GM06990 (cell line): Measurements from ENCODE around the gene KCNB1.

Experiments
- DNase-seq: peaks from one replicate; pipeline ENCODE4 v3.0.0-alpha.2; 2011; ENCODE audit not compliant: insufficient read length; ENCODE audit errors: extremely low read depth
- H3K27me3 ChIP-seq: replicated peaks from 2 replicates; pipeline ENCODE4 v1.6.0; 2011; ENCODE audit warnings: low read length; ENCODE audit not compliant: control insufficient read depth, insufficient read depth
- H3K36me3 ChIP-seq: 2 replicates; pipeline ENCODE4 v1.5.1; 2011; ENCODE audit warnings: low read length; ENCODE audit not compliant: control insufficient read depth, insufficient read depth
- H3K4me3 ChIP-seq: replicated peaks from 2 replicates; pipeline ENCODE4 v1.5.1; 2011; ENCODE audit warnings: low read depth, mild to moderate bottlenecking, control low read depth, low read length
- TF ChIP-seq, protein P1 (sequence below): IDR thresholded peaks from 2 replicates; pipeline ENCODE4 v1.5.1; 2011; ENCODE audit warnings: low read length, control low read depth, mild to moderate bottlenecking, inconsistent platforms; ENCODE audit not compliant: insufficient read depth, poor library complexity, severe bottlenecking

The KCNB1 gene

DNA sequence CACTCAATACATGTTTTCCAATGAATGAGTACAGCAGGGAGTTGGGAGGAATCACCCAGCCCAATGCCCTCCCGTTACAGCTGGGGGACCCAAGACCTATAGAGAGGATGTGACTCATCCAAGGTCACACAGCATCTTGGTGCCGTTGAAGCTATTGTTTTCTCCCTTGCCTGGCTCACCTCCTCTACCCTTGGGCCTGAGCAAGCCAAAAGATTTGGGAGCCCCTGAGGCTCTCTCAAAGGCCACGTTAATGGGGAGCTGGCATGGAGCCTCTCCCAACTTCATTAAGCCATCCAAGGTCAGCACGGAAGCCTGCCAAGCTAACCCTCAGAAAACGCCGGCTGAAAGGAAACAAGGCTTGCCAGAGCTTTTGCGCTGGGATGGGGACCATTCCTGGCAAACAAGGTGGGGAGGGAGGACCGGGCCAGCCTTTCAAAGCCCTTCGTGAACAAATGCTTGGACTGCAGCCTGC is 30.4 kb downstream of the KCNB1 start:
- Histone ChIP-seq H3K36me3 (no peaks in the 10 kb centered on the region), H3K4me3 (no peak overlapping the region), H3K27me3 (no peaks in the 10 kb centered on the region; the same call in 1 of the 2 replicates)
- no peak for DNase-seq
- TF ChIP-seq, protein P1, sequence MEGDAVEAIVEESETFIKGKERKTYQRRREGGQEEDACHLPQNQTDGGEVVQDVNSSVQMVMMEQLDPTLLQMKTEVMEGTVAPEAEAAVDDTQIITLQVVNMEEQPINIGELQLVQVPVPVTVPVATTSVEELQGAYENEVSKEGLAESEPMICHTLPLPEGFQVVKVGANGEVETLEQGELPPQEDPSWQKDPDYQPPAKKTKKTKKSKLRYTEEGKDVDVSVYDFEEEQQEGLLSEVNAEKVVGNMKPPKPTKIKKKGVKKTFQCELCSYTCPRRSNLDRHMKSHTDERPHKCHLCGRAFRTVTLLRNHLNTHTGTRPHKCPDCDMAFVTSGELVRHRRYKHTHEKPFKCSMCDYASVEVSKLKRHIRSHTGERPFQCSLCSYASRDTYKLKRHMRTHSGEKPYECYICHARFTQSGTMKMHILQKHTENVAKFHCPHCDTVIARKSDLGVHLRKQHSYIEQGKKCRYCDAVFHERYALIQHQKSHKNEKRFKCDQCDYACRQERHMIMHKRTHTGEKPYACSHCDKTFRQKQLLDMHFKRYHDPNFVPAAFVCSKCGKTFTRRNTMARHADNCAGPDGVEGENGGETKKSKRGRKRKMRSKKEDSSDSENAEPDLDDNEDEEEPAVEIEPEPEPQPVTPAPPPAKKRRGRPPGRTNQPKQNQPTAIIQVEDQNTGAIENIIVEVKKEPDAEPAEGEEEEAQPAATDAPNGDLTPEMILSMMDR, result no peak

DNA sequence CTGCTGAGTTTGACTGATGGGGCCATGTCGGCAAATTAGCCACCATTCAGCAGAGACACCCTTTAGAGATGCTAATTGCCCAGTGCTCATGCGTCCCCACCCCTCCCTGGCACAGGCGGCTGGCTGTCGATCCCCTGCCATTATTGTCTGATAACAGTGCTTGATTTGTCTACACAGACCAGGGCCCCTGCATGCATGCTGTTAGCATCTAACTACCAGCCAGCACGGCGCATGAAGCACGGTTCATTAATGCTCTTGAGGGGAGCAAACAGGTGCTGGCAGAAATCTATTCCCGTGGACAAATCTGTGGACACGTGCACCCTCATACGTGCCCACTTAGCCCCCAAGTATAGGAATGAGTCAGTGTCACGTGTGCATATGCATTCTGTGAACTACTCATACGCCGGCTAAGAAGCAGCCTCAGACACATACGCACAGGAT is 32.2 kb downstream of the KCNB1 start:
- no peaks in the 10 kb centered on the region; the same call in 1 of the 2 replicates for H3K27me3 ChIP-seq
- TF ChIP-seq, protein P1, result no peak
- DNase-seq, result no peak
- H3K36me3 ChIP-seq, result no peaks in the 10 kb centered on the region
- H3K4me3 ChIP-seq, result no peak overlapping the region

DNA sequence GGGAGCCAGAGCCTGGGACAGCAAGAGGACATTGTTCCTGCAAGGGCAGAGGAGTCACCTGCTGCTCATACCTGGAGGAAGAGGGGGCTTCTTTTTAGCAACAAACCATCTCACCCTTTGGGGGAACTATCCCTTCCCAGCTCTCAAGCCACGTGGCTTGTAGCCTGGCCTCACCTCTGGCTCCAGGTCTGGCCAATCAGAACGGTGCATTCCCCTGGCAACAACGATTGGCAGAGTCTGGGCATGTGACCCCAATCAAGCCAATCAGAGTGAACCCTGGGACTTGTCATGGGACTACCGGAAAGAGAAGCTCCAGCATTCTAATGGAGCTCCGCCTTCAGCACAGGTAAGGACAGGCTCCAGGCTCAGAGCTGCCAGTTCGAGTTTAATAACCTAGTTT is 33.6 kb downstream of the KCNB1 start:
- TF ChIP-seq, protein P1, result no peak

DNA sequence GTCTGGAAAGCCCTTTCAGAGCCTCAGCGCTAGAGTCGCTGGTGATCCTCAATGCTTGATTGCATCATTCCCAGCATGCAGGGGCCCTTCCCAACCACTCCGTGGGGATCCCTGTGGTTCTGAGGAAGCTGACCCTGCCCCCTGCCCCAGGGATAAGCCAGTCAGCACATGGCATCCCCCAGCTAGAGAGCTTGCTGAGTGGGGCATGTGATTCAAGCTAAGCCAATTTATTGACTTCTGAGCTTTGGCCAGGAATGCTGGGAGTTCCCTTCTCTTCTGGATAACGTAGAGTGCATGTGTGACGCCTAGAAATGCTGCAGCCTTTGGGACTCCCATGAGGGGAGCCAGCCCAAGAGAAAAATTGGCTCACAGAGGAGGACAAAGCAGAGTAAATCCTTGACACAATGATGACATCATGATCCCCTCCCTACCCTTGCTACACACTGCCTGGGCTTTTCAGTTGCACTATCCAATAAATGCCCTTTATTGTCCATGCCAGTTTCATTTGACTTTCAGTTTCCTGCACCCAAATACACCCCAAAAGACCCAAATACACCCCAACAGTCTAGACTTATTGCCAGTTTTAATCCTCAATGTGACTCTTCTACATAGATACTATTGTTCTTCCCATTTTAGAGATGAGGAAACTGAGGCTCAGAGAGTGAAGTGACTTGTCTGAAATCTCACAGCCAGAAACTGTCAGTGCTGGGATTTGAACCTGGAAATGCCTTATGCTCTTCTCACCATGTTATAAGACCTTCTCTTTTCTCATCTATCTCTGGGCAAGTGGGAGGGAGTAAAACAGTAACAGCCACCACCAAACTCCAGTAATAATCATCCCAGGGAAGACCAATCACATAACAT is 34.3 kb downstream of the KCNB1 start:
- H3K4me3 ChIP-seq, result no peak overlapping the region
- H3K36me3 ChIP-seq, result no peaks in the 10 kb centered on the region
- no peaks in the 10 kb centered on the region; the same call in 1 of the 2 replicates for H3K27me3 ChIP-seq
- no peak for DNase-seq
- TF ChIP-seq, protein P1, result no peak

More for the DNA sequence above, 33.6 kb downstream of the KCNB1 start:
- Histone ChIP-seq H3K27me3 (no peaks in the 10 kb centered on the region; the same call in 1 of the 2 replicates), H3K4me3 (no peak overlapping the region), H3K36me3 (no peaks in the 10 kb centered on the region)
- DNase-seq, result no peak

DNA sequence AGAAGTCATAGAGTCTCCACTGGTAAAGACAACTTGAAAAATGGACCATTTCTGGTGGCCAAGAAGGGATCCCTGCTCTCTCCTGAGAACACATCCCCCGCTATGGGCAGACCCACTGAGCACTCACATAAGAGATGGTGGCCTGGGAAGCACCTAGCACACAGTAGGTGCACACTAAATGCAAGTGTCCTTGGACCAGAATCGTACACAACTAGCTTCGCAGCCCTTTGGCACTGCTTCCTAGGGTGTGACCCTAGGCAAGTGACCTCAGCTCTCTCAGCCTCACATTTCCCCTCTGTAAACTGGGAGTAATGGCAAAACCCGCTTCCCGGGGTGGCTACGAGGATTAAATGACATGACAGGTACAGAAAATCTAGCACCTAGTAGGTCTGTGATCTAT is 35.1 kb downstream of the KCNB1 start:
- DNase-seq, result no peak
- Histone ChIP-seq H3K36me3 (no peaks in the 10 kb centered on the region), H3K27me3 (no peaks in the 10 kb centered on the region; the same call in 1 of the 2 replicates), H3K4me3 (no peak overlapping the region)
- TF ChIP-seq, protein P1, result no peak
